Heart left ventricle (tissue), 13 donors: Measurements from ENCODE around the gene C11orf97.

Source experiments
- CTCF ChIP-seq, 12 donors: fragments of 200-600 bp; sonication (generic) in 4 of 12; IDR thresholded peaks; one replicate each; pipeline versions ENCODE4 v1.5.0 to v1.8.0; 2018 to 2022; ENCODE audit warnings: antibody characterized with exemption in 12 of 12, mild to moderate bottlenecking in 5 of 12
- POLR2A ChIP-seq, 2 donors: fragments of 450-650 bp; IDR thresholded peaks; one replicate each; pipeline ENCODE4 v1.6.1; 2017; ENCODE audit warnings: antibody characterized with exemption in 2 of 2, mild to moderate bottlenecking in 2 of 2, moderate library complexity in 2 of 2
- donor health status: ischemic (EF 13 %, LVEDD 7.1; RV severe dilation, severe dysfunction).
- donor health status: DM: no; HTN: yes; CAD: no.
- donor health status: DM: no; HTN: no; CAD: no.
- donor health status: ischemic (EF 25% LVEDD 6.9; RV normal size, moderate dysfunction).
- donor health status: ischemic (EF 25% LVEDD 5.7; RV mildly dilated, moderate dysfunction).
- donor health status: ischemic (EF 35%, LVEDD 5.7; RV mildly dilated, moderate dysfunction).
- donor health status: nonischemic (EF 11% LVEDD 7.7; RV severe dilation, severe dysfunction).
- donor health status: DM: yes; HTN: yes; CAD: no.
- donor health status: PGD.
- donor health status: ischemic (EF 29% LVEDD 5.4; RV normal size, mild dysfunction).
- donor health status: nonischemic (EF 23%, LVEDD 6.1; RV moderate dilation, normal function).

GRCh38 chr11:94557421-94557820 is 45.2 kb downstream of the C11orf97 start:
- TF ChIP-seq CTCF (IDR thresholded peaks at IDR 0.05), result no peak
- no peak for TF ChIP-seq POLR2A (IDR thresholded peaks at IDR 0.05)
